Kidney (tissue), 14 donors: ENCODE data around the gene CTNNB1. TPM values are rescaled to one million over a fixed set of nuclear protein-coding genes. Genes with fewer than 3 reads are reported as not detected.

ENCODE experiments used
- DNase-seq, 5 donors: peaks; one replicate each; pipeline ENCODE4 v3.0.0-alpha.2; 2013 to 2020
- FAIRE-seq: peaks from 2 replicates; lab custom pipeline; 2012; peaks lifted over from hg19 to GRCh38; lab: Jason Lieb, UNC
- H3K27ac ChIP-seq, 2 donors: one replicate each; pipeline ENCODE4 v1.7.0; 2013; ENCODE audit warnings: low read depth in 2 of 2, low read length in 2 of 2, inconsistent platforms in 1 of 2
- H3K27me3 ChIP-seq: one replicate; pipeline ENCODE4 v1.7.1; 2013; ENCODE audit warnings: low read length, inconsistent platforms; ENCODE audit not compliant: control insufficient read depth, insufficient read depth
- H3K36me3 ChIP-seq, 3 donors: one replicate each; pipeline versions ENCODE4 v1.7.0 to v1.7.1; 2013; ENCODE audit warnings: low read length in 3 of 3, control low read depth in 1 of 3, inconsistent platforms in 1 of 3; ENCODE audit not compliant: insufficient read depth in 3 of 3, control insufficient read depth in 2 of 3
- H3K4me1 ChIP-seq, 3 donors: one replicate each; pipeline versions ENCODE4 v1.7.0 to v1.7.1; 2013; ENCODE audit warnings: low read length in 3 of 3, inconsistent platforms in 1 of 3, low read depth in 1 of 3; ENCODE audit not compliant: control insufficient read depth in 2 of 3, insufficient read depth in 2 of 3
- H3K4me3 ChIP-seq, 3 donors: one replicate each; pipeline versions ENCODE4 v1.7.0 to v1.8.1; 2013; ENCODE audit warnings: low read length in 3 of 3, control low read depth in 1 of 3, inconsistent platforms in 1 of 3
- H3K9ac ChIP-seq, 3 donors: one replicate each; pipeline versions ENCODE4 v1.7.0 to v1.7.1; 2013; ENCODE audit warnings: low read length in 3 of 3, control low read depth in 1 of 3, inconsistent platforms in 1 of 3
- H3K9me3 ChIP-seq, 3 donors: one replicate each; pipeline versions ENCODE4 v1.7.0 to v1.7.1; 2013; ENCODE audit warnings: low read length in 3 of 3, control low read depth in 1 of 3, inconsistent platforms in 1 of 3; ENCODE audit not compliant: control insufficient read depth in 2 of 3, insufficient read depth in 1 of 3
- intact Hi-C: fragments of 100-400 bp; cut with DNase I; formaldehyde crosslinking; loops from one replicate; pipeline ENCODE4 v1.11.1; 2022
- polyA plus RNA-seq: library from polyadenylated mRNA; stranded (reverse); fragments of 350-450 nt; fragmentation: Illumina TruSeq; extraction: RNeasy Lipid Tissue Mini Kit (QIAGEN cat#74804); gene quantifications from one replicate; pipeline ENCODE4 v1.2.3, GENCODE V29; 2014; ENCODE audit warnings: low read depth, low replicate concordance; ENCODE audit not compliant: insufficient read depth
- total RNA-seq: library from RNA; stranded (reverse); fragmentation: NEBNext Ultra II Directional; extraction: Animal tissue kit (Norgen Biotek cat#: 25700); gene quantifications from one replicate; pipeline ENCODE4 v1.2.1, GENCODE V29; 2021
- TF ChIP-seq, protein P1 (sequence below): IDR thresholded peaks from 3 replicates; pipeline ENCODE4 v1.5.1; 2012; ENCODE audit warnings: mild to moderate bottlenecking, moderate library complexity, borderline replicate concordance; ENCODE audit not compliant: insufficient read depth; ENCODE audit errors: extremely low read depth
- donor health status: control.
- donor health status: control.
- donor health status: control.
- donor health status: control.
- donor health status: control.
- donor health status: DM: yes; HTN: yes; CAD: no.
- donor health status: Normal renal cell carcinoma (clear cell type).

The CTNNB1 gene
- total and polyA plus RNA-seq, 2 donors from 2014 or later = 97.0 to 329 TPM

DNA sequence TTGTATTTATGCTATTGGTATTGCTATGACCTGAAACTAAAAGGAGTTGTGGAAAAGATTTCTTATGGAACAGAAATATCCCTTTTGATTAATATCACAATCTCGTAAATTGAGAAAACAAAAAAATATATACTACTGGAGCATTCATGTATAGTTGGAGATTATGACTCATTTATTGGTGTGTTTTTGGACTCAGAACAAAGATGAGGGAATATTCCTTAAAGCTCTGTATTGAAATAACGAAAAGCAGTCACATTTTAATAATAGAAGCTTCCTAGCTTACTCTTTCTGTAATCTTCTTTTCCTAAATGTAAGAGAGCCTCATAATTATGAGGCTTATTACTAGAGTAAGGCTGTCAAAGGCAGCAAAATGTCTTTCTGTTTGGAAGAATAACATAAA lies 14.3 kb downstream of the CTNNB1 start:
- Histone ChIP-seq H3K9ac (no peak overlapping the region), H3K9me3 (no peaks in the 10 kb centered on the region), H3K27ac (no peak overlapping the region), H3K4me1 (peaks cover 2 to 29% (median 8%) of the 10 kb centered on the region in 3 donors), H3K27me3 (no peaks in the 10 kb centered on the region), H3K4me3 (no peak overlapping the region), H3K36me3 (no peaks in the 10 kb centered on the region)
- DNase-seq (no peak), FAIRE-seq (no peak)
- intact Hi-C loops = no loop called here
- TF ChIP-seq, protein P1, sequence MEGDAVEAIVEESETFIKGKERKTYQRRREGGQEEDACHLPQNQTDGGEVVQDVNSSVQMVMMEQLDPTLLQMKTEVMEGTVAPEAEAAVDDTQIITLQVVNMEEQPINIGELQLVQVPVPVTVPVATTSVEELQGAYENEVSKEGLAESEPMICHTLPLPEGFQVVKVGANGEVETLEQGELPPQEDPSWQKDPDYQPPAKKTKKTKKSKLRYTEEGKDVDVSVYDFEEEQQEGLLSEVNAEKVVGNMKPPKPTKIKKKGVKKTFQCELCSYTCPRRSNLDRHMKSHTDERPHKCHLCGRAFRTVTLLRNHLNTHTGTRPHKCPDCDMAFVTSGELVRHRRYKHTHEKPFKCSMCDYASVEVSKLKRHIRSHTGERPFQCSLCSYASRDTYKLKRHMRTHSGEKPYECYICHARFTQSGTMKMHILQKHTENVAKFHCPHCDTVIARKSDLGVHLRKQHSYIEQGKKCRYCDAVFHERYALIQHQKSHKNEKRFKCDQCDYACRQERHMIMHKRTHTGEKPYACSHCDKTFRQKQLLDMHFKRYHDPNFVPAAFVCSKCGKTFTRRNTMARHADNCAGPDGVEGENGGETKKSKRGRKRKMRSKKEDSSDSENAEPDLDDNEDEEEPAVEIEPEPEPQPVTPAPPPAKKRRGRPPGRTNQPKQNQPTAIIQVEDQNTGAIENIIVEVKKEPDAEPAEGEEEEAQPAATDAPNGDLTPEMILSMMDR = no peak

DNA sequence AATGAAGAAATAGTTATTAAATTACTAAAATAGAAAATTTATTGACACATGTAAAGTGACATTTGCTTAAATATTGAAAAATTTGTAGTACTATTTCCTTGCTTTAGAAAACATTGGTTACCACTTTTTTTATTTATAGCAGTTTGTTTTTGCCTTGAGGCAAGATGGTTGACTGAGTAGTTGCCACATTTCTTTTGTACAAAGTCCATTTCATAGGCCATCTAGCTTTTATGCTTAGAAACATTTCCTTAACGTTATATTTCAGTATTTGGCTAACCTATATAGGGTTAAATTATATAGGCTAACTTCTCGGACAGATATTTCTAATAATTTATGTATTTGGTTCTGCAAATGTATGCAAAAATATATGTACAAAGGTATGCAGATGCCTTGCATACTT lies 17.1 kb downstream of the CTNNB1 start:
- no peak overlapping the region for H3K4me3 ChIP-seq
- FAIRE-seq (no peak), DNase-seq (no peak)
- no peaks in the 10 kb centered on the region for H3K27me3 ChIP-seq
- H3K9ac ChIP-seq = no peak overlapping the region
- TF ChIP-seq, protein P1 = no peak
- no peaks in the 10 kb centered on the region for H3K9me3 ChIP-seq
- H3K4me1 ChIP-seq = peaks cover 5 to 40% (median 10%) of the 10 kb centered on the region in 3 donors
- H3K27ac ChIP-seq = no peak overlapping the region
- H3K36me3 ChIP-seq = no peaks in the 10 kb centered on the region
- intact Hi-C loops = no loop called here

DNA sequence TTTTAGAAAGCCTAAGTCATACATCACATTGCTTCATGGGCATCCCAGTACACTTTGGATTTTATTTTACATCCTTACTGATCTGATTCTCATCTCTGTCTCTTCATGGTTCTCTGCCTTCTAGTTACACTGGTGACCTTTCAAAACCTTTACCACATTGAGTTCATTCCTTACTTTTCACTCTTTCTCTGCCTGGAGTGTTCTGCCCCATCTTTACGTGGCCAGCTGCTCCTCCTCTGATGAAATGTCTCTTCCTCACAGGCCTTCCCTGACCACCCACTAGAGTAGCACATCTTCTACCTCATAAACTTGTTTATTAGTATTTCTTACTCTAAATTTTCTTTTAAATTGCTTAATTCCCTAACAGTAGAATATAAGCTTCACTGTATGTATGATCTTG lies 17.7 kb downstream of the CTNNB1 start:
- H3K4me3 ChIP-seq = no peak overlapping the region
- H3K27ac ChIP-seq = no peak overlapping the region
- H3K36me3 ChIP-seq = no peaks in the 10 kb centered on the region
- H3K27me3 ChIP-seq = no peaks in the 10 kb centered on the region
- H3K9me3 ChIP-seq = no peaks in the 10 kb centered on the region
- no peak for DNase-seq
- TF ChIP-seq, protein P1 = no peak
- FAIRE-seq = no peak
- peaks cover 5 to 45% (median 11%) of the 10 kb centered on the region in 3 donors for H3K4me1 ChIP-seq
- no peak overlapping the region for H3K9ac ChIP-seq
- intact Hi-C loops = no loop called here

DNA sequence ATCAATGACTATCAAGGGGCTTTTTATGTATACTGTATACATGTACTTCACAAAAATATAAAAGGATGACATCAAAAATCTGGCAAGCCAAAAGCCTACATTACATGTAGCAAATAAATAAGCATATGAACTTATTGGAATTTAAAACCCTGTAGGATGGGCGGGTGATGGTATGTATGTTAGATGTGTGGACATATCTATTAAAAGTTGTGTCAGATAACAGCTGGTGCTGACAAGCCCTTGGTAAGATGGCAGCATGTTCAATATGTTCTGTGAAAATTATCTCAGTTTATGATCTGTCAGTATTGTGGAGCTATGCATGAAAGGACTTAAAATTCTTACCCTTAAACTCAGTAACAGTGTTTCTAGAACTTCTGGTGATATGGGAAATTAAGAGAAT lies 20.1 kb downstream of the CTNNB1 start:
- TF ChIP-seq, protein P1 = no peak
- H3K4me1 ChIP-seq = peaks cover 5 to 40% (median 10%) of the 10 kb centered on the region in 3 donors
- H3K9ac ChIP-seq = no peak overlapping the region
- no peak overlapping the region for H3K27ac ChIP-seq
- no peak for DNase-seq
- peaks cover under 1 to 1% (median 1%) of the 10 kb centered on the region in 3 donors for H3K36me3 ChIP-seq
- FAIRE-seq = no peak
- no peak overlapping the region for H3K4me3 ChIP-seq
- H3K27me3 ChIP-seq = no peaks in the 10 kb centered on the region
- intact Hi-C loops = no loop called here
- H3K9me3 ChIP-seq = no peaks in the 10 kb centered on the region
